ENCODE data around the gene ZNF778. TPM values are rescaled to one million over a fixed set of nuclear protein-coding genes. Genes with fewer than 3 reads are reported as not detected.

ZNF778 gene
- total and polyA plus RNA-seq, 12 donors: 1.9 to 20.5 (median 8.4) TPM

- no peak for TF ChIP-seq POLR2A (IDR thresholded peaks at IDR 0.05)
- TF ChIP-seq, protein P1, sequence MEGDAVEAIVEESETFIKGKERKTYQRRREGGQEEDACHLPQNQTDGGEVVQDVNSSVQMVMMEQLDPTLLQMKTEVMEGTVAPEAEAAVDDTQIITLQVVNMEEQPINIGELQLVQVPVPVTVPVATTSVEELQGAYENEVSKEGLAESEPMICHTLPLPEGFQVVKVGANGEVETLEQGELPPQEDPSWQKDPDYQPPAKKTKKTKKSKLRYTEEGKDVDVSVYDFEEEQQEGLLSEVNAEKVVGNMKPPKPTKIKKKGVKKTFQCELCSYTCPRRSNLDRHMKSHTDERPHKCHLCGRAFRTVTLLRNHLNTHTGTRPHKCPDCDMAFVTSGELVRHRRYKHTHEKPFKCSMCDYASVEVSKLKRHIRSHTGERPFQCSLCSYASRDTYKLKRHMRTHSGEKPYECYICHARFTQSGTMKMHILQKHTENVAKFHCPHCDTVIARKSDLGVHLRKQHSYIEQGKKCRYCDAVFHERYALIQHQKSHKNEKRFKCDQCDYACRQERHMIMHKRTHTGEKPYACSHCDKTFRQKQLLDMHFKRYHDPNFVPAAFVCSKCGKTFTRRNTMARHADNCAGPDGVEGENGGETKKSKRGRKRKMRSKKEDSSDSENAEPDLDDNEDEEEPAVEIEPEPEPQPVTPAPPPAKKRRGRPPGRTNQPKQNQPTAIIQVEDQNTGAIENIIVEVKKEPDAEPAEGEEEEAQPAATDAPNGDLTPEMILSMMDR (IDR thresholded peaks at IDR 0.05): no peak
- intact Hi-C loops (cut with DNase I): no loop called here
- Histone ChIP-seq H3K27ac (no peak overlapping the region), H3K36me3 (replicated peaks in 1 of 2) (peaks cover 0 to 60% of the 10 kb centered on the region in 2 donors), H3K27me3 (no peaks in the 10 kb centered on the region), H3K9me3 (replicated peaks in 1 of 3) (no peaks in the 10 kb centered on the region), H3K4me1 (replicated peaks in 1 of 2) (peaks cover 0 to 23% of the 10 kb centered on the region in 2 donors), H3K4me3 (no peak overlapping the region)
- WGBS, 4 donors: 89 to 95% (median 92%) methylated on average over 9 to 19 of the region's 19 CpGs
- no peak for DNase-seq
These were observed 56.4 kb downstream of the ZNF778 start for GRCh38 chr16:89273741-89274472.

GRCh38 chr16:89274561-89275283 is 57.2 kb downstream of the ZNF778 start:
- WGBS, 4 donors: 93 to 96% (median 95%) methylated on average over 17 to 30 of the region's 30 CpGs

DNA sequence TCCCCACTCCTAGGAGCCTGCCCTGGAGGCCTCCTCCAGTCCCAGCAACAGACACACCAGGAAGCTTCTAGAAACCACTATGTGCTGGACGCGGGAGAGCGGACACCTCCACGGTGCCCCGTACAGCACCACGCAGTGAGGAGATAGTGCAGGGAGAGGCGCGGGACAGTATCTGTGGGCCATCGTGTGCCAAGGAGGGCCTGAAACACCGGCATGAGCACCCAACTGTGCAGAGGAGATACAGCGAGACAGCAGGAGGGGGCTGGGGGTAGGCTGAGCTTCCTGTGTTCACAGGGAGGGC is 57.7 kb downstream of the ZNF778 start:
- H3K4me3 ChIP-seq: no peak overlapping the region
- no peak for DNase-seq
- intact Hi-C loops (cut with DNase I): no loop called here
- no peaks in the 10 kb centered on the region for H3K9me3 ChIP-seq (replicated peaks in 1 of 3)
- no peaks in the 10 kb centered on the region for H3K27me3 ChIP-seq
- TF ChIP-seq, protein P1 (IDR thresholded peaks at IDR 0.05): no peak
- no peak for TF ChIP-seq POLR2A (IDR thresholded peaks at IDR 0.05)
- H3K4me1 ChIP-seq (replicated peaks in 1 of 2): peaks cover 0 to 10% of the 10 kb centered on the region in 2 donors
- no peak overlapping the region for H3K27ac ChIP-seq
- 86 to 95% (median 93%) methylated on average over 5 to 11 of the region's 11 CpGs for WGBS, 4 donors
- peaks cover 0 to 60% of the 10 kb centered on the region in 2 donors for H3K36me3 ChIP-seq (replicated peaks in 1 of 2)

More at GRCh38 chr16:89274561-89275283, 57.2 kb downstream of the ZNF778 start:
- intact Hi-C loops (cut with DNase I): no loop called here
- DNase-seq: no peak
- no peak overlapping the region for H3K27ac ChIP-seq
- no peaks in the 10 kb centered on the region for H3K27me3 ChIP-seq
- no peak overlapping the region for H3K4me3 ChIP-seq
- H3K9me3 ChIP-seq (replicated peaks in 1 of 3): no peaks in the 10 kb centered on the region
- H3K4me1 ChIP-seq (replicated peaks in 1 of 2): peaks cover 0 to 15% of the 10 kb centered on the region in 2 donors
- peaks cover 0 to 60% of the 10 kb centered on the region in 2 donors for H3K36me3 ChIP-seq (replicated peaks in 1 of 2)
- no peak for TF ChIP-seq POLR2A (IDR thresholded peaks at IDR 0.05)
- TF ChIP-seq, protein P1 (IDR thresholded peaks at IDR 0.05): no peak

DNA sequence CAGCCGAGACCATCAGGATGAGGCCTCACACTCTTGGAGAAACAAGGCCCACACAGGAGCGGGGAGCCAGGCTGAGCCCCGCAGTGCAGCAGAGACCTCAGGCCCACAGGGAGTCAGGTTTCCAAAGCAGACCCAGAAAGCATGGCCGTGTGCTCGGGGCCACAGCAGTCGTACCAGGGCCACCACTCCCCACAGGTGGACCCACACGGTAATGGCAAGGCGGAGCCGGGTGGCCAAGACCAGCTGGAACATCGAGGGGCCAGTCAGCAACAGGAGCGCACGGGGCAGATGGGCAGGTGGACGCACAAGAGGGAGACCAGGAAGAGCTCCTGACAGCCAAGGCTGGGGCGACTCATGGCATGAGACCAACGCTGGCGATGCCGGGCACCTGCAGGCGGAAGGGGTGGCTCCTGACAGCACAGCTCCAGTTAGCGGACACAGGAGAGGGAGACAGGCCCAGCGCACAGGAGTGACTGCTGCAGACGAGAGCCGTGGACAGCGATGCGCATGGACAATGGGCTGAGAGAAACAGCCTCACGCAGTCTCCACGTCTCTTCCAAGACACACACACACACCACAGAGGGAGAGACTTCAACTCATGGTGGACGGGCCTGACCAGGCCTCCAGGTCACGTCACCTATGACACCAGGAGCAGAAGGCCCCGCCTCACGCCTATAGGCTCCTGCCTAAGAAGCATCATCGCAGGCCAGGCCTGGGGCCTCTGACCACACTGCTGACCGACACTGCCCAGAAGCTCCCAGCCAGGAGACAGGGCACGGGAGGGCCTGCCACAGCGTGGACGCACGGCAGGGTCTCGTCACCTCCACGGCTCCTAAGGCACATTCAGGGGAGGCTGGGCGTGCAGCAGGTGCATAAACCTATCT is 58.6 kb downstream of the ZNF778 start:
- no peak overlapping the region for H3K27ac ChIP-seq
- DNase-seq: no peak
- intact Hi-C loops (cut with DNase I): no loop called here
- no peaks in the 10 kb centered on the region for H3K9me3 ChIP-seq (replicated peaks in 1 of 3)
- 94% methylated on average over 22 to 39 of the region's 39 CpGs for WGBS, 4 donors
- no peaks in the 10 kb centered on the region for H3K27me3 ChIP-seq
- no peak for TF ChIP-seq POLR2A (IDR thresholded peaks at IDR 0.05)
- TF ChIP-seq, protein P1 (IDR thresholded peaks at IDR 0.05): no peak
- peaks cover 0 to 9% of the 10 kb centered on the region in 2 donors for H3K4me1 ChIP-seq (replicated peaks in 1 of 2)
- H3K36me3 ChIP-seq (replicated peaks in 1 of 2): peaks cover 0 to 60% of the 10 kb centered on the region in 2 donors
- no peak overlapping the region for H3K4me3 ChIP-seq
